Activated CD8-positive, alpha-beta memory T cell treated with anti-CD3 and anti-CD28 coated beads for 4 hours (primary cell): Measurements from ENCODE around the gene SLC6A11.

Source experiments
- DNase-seq, 2 donors: peaks; one replicate each; pipeline ENCODE4 v3.0.0-alpha.2; 2020; ENCODE audit warnings: low read depth in 2 of 2

The SLC6A11 gene

DNA sequence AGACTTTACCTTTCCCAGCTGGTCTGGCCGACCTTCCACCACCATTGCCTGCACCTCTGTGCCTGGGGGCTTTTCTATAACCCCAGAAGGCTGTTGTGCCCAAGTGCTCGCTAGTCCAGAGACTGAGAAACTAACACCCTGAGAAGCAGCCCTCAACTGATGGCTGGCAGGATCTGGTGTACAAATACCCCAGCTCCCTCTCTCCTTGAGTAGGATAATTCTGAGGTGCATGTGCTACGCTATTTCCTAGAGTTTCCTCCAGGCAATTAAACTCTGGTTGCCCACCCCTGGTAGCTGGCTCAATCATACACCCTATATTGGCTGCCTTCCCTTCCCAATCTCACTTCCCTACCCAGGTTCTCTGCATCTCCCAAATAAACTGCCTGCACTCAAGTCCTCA is 165.0 kb downstream of the SLC6A11 start:
- DNase-seq: no peak

DNA sequence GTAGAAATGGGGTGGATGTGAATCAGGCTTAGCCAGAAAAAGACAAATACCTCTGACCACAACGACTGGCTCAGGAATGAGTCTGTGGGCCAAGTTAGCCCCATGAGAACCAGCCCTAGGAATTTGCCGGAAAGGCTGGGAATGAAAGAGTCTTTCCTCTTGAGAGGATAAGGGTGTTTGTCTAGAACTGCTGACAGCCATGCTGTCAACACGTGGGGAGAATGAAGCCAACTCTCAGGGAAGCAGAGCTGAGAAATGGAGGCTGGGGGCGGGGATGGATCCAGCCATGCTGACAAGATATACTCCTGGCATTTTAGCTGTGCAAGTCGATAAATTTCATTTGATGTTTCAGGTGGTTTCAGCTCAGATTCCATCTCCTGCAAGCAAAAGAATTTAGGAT is 165.9 kb downstream of the SLC6A11 start:
- DNase-seq: no peak

GRCh38 chr3:10982782-10983181 is 166.8 kb downstream of the SLC6A11 start:
- DNase-seq: no peak

- DNase-seq: no peak
These were observed 167.3 kb downstream of the SLC6A11 start for GRCh38 chr3:10983219-10983916.

DNA sequence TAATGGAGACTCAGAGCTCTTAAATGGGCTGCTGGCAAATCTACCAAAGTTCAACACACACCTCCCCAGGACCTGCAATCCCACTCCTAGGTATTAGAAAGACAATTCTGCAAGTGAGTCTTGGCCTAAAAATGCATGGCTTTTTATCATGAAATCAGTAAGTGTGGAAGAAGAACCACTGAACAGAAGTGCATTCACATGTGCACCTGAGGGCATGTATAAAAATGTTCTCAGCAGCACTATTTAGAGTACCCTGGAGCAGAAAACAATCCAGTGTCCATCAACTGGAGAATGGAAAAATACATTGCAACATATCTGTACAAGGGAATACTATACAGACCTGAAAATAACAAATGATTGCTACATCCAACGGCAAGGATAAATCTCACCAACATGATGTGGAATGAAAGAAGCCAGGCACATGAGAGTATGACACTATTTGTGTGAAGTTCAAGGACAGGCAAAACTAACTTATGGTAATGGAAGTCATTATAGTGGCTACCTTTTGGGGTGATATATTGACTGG is 168.4 kb downstream of the SLC6A11 start:
- DNase-seq: no peak

DNA sequence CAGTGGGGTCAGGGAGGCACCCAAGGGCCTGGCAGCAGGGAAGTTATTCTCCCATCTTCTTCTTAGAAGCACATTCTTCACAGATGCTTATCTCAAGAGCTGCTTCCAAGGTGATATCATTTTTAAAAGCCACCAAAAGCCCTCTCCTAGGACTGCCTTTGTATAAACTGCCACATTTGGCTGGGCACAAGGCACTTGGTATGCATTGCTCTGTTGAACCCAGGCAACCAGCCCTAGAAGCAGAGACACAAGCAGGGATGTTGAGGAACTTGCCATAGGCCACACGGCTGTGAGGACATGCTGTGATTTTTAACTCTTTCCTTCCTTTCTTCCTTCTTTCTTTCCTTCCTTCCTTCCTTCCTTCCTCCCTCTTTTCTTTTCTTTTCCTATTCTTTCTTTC is 169.2 kb downstream of the SLC6A11 start:
- no peak for DNase-seq

GRCh38 chr3:10986592-10986991 is 170.6 kb downstream of the SLC6A11 start:
- DNase-seq: no peak

GRCh38 chr3:10988001-10988665 is 172.1 kb downstream of the SLC6A11 start:
- no peak for DNase-seq

GRCh38 chr3:10988991-10989484 is 173.0 kb downstream of the SLC6A11 start:
- DNase-seq: no peak
